HG03175 (cell line): Measurements from ENCODE around the gene DTNB.
A peak's percentile ranks its signal among the peaks of the same experiment; 100 is the strongest.

Experiments used
- ATAC-seq: cut with Tn5 transposase; IDR thresholded peaks from one replicate; pipeline ENCODE4 v1.9.1; 2021; ENCODE audit warnings: mild to moderate bottlenecking, moderate library complexity; ENCODE audit not compliant: unreplicated experiment

DTNB gene

DNA sequence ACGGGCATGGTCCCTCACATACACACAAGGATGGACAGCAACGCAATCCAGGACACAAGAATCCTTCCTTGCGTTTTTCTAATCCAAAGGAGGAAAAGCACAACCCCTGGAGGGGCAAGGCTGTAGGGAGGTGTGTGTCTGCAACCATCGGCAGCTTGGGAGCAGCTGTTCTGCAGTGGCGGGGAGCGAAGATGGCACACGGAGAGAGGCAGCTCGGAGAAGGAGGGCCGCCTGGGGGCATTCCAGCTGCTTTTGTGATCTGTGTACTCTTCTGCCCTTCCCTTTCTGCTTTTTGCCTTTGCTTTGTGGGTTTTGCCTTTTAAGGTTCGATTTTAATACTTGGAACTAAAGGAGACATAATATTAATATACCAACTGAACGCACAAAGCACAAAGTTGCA, 194.6 kb downstream of the DTNB start:
- no peak for ATAC-seq

DNA sequence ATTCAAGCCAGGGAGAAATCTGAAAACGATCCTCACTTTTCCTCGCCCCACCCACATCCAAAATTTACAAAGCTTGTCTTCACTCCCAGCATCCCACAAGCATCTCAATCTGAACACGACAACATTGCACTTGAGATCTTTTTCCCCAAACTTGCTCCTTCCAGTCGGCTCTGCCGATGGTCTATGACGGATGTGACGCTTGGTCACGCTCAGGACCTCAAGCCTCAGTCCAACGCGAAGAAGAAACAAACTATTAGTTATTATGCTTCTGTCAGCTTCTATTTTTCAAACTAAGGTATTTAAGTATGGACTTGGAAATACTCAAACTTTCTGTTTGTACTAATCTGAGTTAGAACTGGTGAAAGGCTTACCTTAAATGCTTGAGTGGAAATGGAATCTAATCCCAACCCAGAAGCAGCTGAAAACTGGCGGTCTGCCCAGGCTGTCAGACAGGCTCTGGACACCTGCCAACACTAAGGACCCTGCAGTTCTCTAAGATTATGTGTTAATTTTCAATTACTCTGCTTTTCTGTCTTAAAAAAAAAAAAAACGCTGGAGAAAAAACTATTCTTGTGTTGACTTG, 199.5 kb downstream of the DTNB start:
- no peak for ATAC-seq

DNA sequence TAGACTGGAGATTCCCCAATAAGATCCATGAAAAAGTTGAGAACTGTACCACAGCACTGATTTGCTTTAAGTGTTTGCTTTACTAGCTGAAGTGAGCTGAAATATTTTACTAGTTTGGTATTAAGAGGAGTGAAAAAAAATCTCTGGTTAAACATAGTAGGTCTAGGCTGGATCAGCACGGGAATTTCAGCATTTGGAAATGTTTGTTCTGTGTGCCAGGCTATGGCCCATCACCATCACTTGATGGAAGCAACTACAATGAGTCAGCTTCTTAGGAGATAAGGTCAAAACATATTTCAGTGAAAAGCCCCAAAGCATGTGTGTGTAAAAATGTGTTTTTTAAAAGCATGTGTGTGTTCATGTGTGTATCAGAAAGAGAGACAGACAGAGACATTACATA, 200.2 kb downstream of the DTNB start:
- no peak for ATAC-seq

GRCh38 chr2:25470806-25471205, 202.6 kb downstream of the DTNB start:
- no peak for ATAC-seq

DNA sequence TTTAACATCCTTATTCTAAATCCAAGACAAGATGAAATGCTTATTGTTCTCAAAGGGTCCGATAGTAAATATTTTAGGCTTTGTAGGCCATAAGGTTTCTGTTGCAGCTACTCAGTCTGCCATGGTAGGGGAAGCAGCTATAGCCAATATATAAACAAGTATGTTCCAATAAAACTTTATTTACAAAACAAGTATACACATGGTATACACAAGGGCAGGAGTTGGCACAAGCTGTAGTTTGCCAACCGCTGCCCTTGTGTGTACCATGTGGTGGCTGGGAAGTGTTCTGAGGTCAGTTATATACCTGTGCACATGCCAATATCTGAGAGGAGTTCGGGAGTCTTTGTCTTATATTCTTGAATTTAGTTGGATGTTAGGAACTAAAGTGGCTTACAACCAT, 205.6 kb downstream of the DTNB start:
- ATAC-seq, result no peak

- ATAC-seq, result no peak
Observed at GRCh38 chr2:25462021-25462420, 211.4 kb downstream of the DTNB start.

GRCh38 chr2:25460261-25460905, 213.0 kb downstream of the DTNB start:
- ATAC-seq, result no peak

DNA sequence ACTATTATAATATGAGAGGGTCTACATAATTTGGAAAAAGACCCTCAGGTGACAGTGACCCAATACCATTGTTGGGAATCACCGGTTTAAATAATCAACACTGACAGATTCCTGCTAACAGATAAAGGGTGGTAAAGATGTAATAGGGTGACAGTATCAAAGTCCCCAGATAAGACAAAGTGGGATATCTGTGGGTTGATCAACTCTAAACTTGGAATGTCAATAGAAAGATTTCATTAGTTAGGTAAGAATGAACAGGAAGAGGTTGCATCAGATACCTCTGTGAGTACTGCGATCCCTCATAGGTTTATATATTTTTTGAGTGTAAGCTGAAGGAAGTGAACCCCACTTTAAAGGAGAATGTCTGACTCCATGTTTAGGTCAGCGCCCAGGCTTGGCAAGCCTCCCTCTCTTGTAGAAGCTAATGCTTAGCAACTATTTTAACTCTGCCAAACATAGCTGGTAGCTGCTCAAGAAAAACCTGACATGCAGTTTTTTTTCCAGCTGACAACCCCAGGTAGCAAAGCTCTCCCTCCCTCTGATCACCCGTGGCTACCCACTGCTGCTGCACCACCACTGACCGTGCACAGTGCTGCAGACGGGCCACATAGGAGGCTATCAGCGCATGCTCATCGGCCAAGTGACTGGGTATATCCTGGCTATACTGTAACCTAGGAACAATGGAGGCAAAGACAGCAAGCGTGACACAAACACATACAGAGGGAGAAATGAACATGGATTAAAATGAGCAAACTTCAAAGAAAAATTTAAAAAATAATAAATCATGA, 218.4 kb downstream of the DTNB start:
- ATAC-seq, result no peak

- peak; percentile 80 for ATAC-seq
Observed at GRCh38 chr2:25453199-25453905, 220.0 kb downstream of the DTNB start.

GRCh38 chr2:25448808-25449207, 224.6 kb downstream of the DTNB start:
- ATAC-seq, result no peak

DNA sequence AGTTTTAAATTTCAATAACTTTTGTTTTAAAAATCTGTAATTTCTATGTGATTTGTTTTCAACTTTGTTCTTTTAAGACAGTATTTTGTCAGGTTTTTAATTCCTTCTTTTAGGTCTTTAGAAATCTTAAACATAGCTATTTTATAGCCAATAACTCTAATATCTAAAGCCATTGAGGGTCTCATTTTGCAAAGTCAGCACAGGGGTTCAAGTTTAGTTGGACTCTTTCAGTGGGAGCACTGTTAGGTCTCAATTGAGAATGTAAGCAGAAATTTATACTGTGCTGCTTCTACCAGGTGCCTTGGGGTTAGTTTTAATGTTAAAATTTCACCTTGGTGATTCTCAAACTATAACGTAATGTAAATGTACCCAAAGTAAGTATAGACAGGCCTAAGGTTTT, 226.4 kb downstream of the DTNB start:
- no peak for ATAC-seq

- ATAC-seq, result no peak
Observed at GRCh38 chr2:25446122-25446521, 227.3 kb downstream of the DTNB start.

GRCh38 chr2:25445464-25445863, 227.9 kb downstream of the DTNB start:
- no peak for ATAC-seq

- ATAC-seq, result no peak
Observed at GRCh38 chr2:25444608-25445270, 228.6 kb downstream of the DTNB start.

GRCh38 chr2:25443766-25444165, 229.6 kb downstream of the DTNB start:
- no peak for ATAC-seq

DNA sequence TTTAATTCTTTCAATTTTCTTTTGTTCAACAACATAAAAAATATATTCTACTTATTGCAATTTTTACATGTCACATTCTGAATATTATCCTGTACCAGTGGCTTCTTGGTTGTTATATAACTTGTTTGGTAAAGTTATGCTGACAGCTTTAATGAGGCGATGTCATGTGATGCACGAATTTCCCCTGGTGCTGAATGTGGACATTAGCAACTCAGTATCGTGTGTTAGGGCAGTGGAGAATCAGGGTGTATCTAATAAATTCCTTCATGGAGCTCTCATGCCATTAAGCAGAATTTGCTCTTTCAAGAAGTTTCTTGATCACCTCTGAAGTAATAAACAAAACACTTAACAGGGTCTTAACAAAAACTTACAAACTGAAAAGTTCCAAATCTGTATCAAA, 232.0 kb downstream of the DTNB start:
- ATAC-seq, result no peak

- no peak for ATAC-seq
Observed at GRCh38 chr2:25438793-25439192, 234.6 kb downstream of the DTNB start.

DNA sequence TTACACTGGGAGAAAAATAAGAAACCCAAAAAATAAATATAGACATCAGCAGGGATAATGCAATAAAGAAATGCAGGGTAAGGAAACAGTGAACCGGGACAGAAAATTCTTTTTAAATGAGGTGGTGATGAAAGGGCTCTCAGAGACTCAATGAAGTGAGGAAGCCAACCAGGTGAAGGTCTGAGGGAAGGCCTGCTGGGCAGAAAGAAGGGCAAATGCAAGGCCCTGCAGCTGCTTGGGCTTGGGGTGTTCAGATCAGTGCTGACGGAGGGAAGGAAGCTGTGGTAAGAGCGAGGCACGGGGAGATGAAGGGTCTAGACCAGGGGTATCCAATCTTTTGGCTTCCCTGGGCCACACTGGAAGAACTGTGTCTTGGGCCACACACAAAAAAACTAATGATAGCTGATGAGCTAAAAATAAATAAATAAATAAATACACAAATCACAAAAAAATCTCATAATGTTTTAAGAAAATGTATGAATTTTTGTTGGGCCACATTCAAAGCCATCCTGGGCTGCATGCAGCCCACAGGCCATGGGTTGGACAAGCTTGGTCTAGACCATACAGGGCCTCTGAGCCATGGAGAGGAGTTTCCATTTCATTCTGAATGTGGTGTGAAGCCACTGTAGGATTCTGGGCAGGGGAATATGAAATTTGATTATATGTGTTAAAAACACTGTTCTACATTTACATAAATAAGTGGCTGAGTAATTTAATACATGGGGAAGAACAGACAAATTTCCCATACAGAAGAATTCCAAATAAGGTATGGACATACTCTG, 235.3 kb downstream of the DTNB start:
- ATAC-seq, result no peak

DNA sequence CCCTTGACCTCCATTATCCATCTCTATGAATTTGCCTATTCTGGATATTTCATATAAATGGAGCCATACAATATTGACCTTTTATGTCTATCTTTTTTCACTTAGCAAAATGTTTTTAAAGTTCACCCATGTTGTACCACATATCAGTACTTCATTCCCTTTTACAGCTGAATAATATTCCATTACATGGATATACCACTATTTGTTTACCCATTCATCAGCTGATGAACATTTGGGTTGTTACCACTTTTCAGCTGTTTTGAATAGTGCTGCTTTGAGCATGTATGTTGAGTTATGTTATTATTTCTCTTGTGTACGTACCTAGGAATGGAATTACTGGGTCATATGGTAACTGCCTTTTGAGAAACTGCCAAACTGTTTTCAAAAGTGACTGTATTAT, 238.0 kb downstream of the DTNB start:
- ATAC-seq, result no peak

DNA sequence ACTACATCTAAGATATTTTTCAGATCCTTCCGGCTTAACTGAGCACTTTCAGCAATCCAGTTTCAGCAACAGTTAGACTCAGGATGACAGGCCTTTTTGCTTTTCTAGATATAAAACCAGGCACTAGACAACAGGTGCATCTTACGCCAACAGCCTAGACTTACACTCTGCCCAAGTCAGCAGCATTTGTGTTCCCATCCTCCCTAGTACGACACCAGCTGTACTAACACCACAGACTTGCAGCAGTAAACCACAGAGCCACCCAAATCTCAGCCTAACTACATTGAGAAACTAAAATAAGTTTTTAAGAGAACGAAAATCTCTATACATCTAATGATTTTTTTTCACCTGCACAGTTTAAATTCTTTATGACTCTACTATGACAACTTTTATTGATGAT, 241.8 kb downstream of the DTNB start:
- ATAC-seq, result no peak
